ENCODE data around the gene HOXD12.

The HOXD12 gene

DNA sequence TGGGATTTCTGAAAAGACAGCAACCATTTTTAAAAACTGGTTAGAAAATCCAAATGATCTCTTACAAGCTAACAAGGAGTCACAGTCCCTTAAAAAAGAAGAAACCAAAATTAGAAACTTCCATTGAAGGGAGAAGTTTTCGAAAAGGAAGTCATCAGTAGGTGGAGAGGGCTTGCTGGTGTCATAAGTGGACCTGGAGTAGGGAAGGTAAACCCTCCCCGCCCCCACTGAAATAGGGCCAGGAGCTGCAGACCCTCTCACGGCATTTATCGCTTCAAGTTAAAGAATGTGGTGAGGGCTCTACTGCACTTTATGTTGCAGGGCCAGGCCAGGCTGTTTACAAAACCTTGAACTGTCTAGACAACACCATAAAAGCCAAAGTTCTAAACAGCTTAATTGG lies 10.4 kb downstream of the HOXD12 start:
- H2BK120ac ChIP-seq (ENCODE audit: low read depth, low read length) = no peak overlapping the region
- H3K9ac ChIP-seq (ENCODE audit: low read depth, low read length, poor library complexity) = no peak overlapping the region
- H2AFZ ChIP-seq (ENCODE audit: low read length) = no peak overlapping the region
- H3K4me1 ChIP-seq (ENCODE audit: control insufficient read depth in 2 of 2, insufficient read depth in 1 of 2, low read depth in 1 of 2, low read length in 2 of 2) = peaks cover 0 to 1% of the 10 kb centered on the region in 2 donors
- no peak overlapping the region for H2AK5ac ChIP-seq (ENCODE audit: low read depth, low read length)
- H3K27ac ChIP-seq (replicated peaks; ENCODE audit: low read length) = no peak overlapping the region
- no peak overlapping the region for H2BK12ac ChIP-seq (ENCODE audit: low read length)
- H3K79me1 ChIP-seq (ENCODE audit: low read depth, low read length) = no peaks in the 10 kb centered on the region
- DNase-seq (ENCODE audit: low spot score) = no peak
- WGBS, 2 donors (ENCODE audit: extremely low coverage in 2 of 2, insufficient read length in 2 of 2, insufficient replicate concordance in 1 of 2) = no CpG with 5 or more reads among the region's 4 CpGs
- no peak overlapping the region for H3K23ac ChIP-seq (ENCODE audit: low read depth, low read length, poor library complexity)
- H3K4me2 ChIP-seq (ENCODE audit: insufficient read depth, low read length, poor library complexity, severe bottlenecking) = no peak overlapping the region
- no peak overlapping the region for H4K8ac ChIP-seq (ENCODE audit: low read depth, low read length)
- H3K9me3 ChIP-seq (replicated peaks in 1 of 2; ENCODE audit: control insufficient read depth in 2 of 2, insufficient read depth in 1 of 2, low read depth in 1 of 2, low read length in 2 of 2) = peaks cover 0 to 4% of the 10 kb centered on the region in 2 donors
- no peak overlapping the region for H3K14ac ChIP-seq (ENCODE audit: low read length)
- no peak overlapping the region for H2BK15ac ChIP-seq (ENCODE audit: low read length)
- no peak overlapping the region for H4K91ac ChIP-seq (ENCODE audit: low read depth, low read length, poor library complexity)
- H3K4me3 ChIP-seq (ENCODE audit: low read length in 2 of 2) = no peak overlapping the region
- no peak overlapping the region for H2BK5ac ChIP-seq (ENCODE audit: low read length)
- no peak overlapping the region for H3K18ac ChIP-seq (ENCODE audit: low read length)
- peaks cover 61 to 98% (median 98%) of the 10 kb centered on the region in 3 experiments for H3K27me3 ChIP-seq (ENCODE audit: control insufficient read depth in 3 of 3, insufficient read depth in 3 of 3, low read depth in 1 of 3, low read length in 3 of 3)
- no peak overlapping the region for H3K4ac ChIP-seq (ENCODE audit: low read length)
- no peaks in the 10 kb centered on the region for H3K36me3 ChIP-seq (replicated peaks in 1 of 2; ENCODE audit: control insufficient read depth in 2 of 2, insufficient read depth in 2 of 2, low read length in 2 of 2)

DNA sequence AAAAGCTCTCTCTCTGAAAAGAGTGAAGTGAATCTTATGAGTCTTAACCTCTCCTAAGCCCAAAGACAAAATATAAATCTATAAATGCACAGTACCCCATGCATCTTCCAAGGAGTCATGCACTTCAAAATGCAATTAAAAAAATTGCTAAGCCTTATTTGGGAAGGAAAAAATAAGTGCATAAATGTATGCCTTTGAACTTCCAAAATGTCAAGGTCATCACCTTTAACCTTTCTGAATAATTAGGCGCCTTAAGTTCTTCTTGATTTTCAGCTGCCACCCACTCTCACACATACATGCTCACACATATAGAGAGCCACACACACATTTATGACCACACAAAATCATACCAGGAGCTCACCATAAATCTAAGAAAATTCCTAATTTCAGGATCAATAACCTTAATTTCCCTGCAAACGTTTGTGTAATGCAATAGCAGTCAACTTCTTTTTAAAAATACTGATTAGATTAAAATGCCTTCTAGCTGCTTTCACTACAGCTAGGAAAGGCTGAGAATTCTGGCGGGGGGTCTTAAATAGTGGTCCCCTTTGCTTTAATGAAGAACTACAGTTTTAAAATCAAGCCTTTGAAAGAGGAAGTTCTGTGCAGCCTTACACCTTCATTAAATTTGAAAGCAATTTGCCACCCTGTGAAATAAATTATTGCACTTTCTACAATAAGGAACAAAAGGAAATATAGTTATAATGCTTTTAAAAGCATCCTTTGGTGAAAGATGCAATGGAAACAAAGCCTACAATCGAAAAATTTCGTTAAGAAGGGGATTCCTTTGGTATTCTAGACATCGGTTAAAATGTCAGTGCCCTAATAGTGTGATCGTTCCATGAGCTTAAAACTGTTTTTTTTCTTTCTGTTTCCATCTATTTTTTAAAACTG lies 11.1 kb downstream of the HOXD12 start:
- H2BK12ac ChIP-seq (ENCODE audit: low read length) = no peak overlapping the region
- no peak overlapping the region for H2BK15ac ChIP-seq (ENCODE audit: low read length)
- no peak overlapping the region for H2BK120ac ChIP-seq (ENCODE audit: low read depth, low read length)
- H3K4me1 ChIP-seq (ENCODE audit: control insufficient read depth in 2 of 2, insufficient read depth in 1 of 2, low read depth in 1 of 2, low read length in 2 of 2) = peaks cover 0 to 1% of the 10 kb centered on the region in 2 donors
- H4K8ac ChIP-seq (ENCODE audit: low read depth, low read length) = no peak overlapping the region
- peaks cover 54 to 98% (median 96%) of the 10 kb centered on the region in 3 experiments for H3K27me3 ChIP-seq (ENCODE audit: control insufficient read depth in 3 of 3, insufficient read depth in 3 of 3, low read depth in 1 of 3, low read length in 3 of 3)
- H3K9me3 ChIP-seq (replicated peaks in 1 of 2; ENCODE audit: control insufficient read depth in 2 of 2, insufficient read depth in 1 of 2, low read depth in 1 of 2, low read length in 2 of 2) = peaks cover 0 to 4% of the 10 kb centered on the region in 2 donors
- H3K4me2 ChIP-seq (ENCODE audit: insufficient read depth, low read length, poor library complexity, severe bottlenecking) = no peak overlapping the region
- H3K4me3 ChIP-seq (ENCODE audit: low read length in 2 of 2) = no peak overlapping the region
- no peak overlapping the region for H4K91ac ChIP-seq (ENCODE audit: low read depth, low read length, poor library complexity)
- no peak overlapping the region for H2BK5ac ChIP-seq (ENCODE audit: low read length)
- WGBS, 2 donors (ENCODE audit: extremely low coverage in 2 of 2, insufficient read length in 2 of 2, insufficient replicate concordance in 1 of 2) = no CpG with 5 or more reads among the region's 7 CpGs
- H3K18ac ChIP-seq (ENCODE audit: low read length) = no peak overlapping the region
- H3K14ac ChIP-seq (ENCODE audit: low read length) = no peak overlapping the region
- no peak overlapping the region for H3K4ac ChIP-seq (ENCODE audit: low read length)
- H2AK5ac ChIP-seq (ENCODE audit: low read depth, low read length) = no peak overlapping the region
- H3K9ac ChIP-seq (ENCODE audit: low read depth, low read length, poor library complexity) = no peak overlapping the region
- H2AFZ ChIP-seq (ENCODE audit: low read length) = no peak overlapping the region
- no peaks in the 10 kb centered on the region for H3K36me3 ChIP-seq (replicated peaks in 1 of 2; ENCODE audit: control insufficient read depth in 2 of 2, insufficient read depth in 2 of 2, low read length in 2 of 2)
- no peaks in the 10 kb centered on the region for H3K79me1 ChIP-seq (ENCODE audit: low read depth, low read length)
- no peak overlapping the region for H3K23ac ChIP-seq (ENCODE audit: low read depth, low read length, poor library complexity)
- DNase-seq (ENCODE audit: low spot score) = no peak
- H3K27ac ChIP-seq (replicated peaks; ENCODE audit: low read length) = no peak overlapping the region

DNA sequence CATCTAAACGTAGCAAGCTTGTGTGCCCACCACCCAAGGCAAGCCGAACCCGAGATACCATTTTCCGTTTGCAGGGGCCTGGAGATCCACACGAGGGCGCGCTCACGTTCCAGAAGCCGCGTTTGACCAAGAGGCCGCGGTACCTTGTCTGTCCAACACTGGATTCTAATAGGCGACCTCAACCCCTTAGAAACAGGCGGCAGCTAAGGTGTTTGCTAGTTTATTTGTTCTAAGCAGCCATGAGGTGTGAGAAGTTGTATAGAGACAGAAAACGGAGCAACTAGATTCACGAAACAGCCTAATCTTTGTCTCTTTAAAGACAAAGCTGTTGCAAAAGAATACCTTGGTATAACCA lies 11.7 kb downstream of the HOXD12 start:
- no peak overlapping the region for H2AFZ ChIP-seq (ENCODE audit: low read length)
- no peak overlapping the region for H3K4me2 ChIP-seq (ENCODE audit: insufficient read depth, low read length, poor library complexity, severe bottlenecking)
- no peaks in the 10 kb centered on the region for H3K36me3 ChIP-seq (replicated peaks in 1 of 2; ENCODE audit: control insufficient read depth in 2 of 2, insufficient read depth in 2 of 2, low read length in 2 of 2)
- no CpG with 5 or more reads among the region's 16 CpGs for whole genome bisulfite sequencing, 2 donors (ENCODE audit: extremely low coverage in 2 of 2, insufficient read length in 2 of 2, insufficient replicate concordance in 1 of 2)
- peaks cover 0 to 1% of the 10 kb centered on the region in 2 donors for H3K4me1 ChIP-seq (ENCODE audit: control insufficient read depth in 2 of 2, insufficient read depth in 1 of 2, low read depth in 1 of 2, low read length in 2 of 2)
- no peak overlapping the region for H3K23ac ChIP-seq (ENCODE audit: low read depth, low read length, poor library complexity)
- no peak overlapping the region for H4K91ac ChIP-seq (ENCODE audit: low read depth, low read length, poor library complexity)
- no peak overlapping the region for H4K8ac ChIP-seq (ENCODE audit: low read depth, low read length)
- no peak for DNase-seq (ENCODE audit: low spot score)
- H2BK12ac ChIP-seq (ENCODE audit: low read length) = no peak overlapping the region
- H3K4me3 ChIP-seq (ENCODE audit: low read length in 2 of 2) = no peak overlapping the region
- no peak overlapping the region for H3K18ac ChIP-seq (ENCODE audit: low read length)
- no peak overlapping the region for H2BK15ac ChIP-seq (ENCODE audit: low read length)
- peaks cover 54 to 98% (median 96%) of the 10 kb centered on the region in 3 experiments for H3K27me3 ChIP-seq (ENCODE audit: control insufficient read depth in 3 of 3, insufficient read depth in 3 of 3, low read depth in 1 of 3, low read length in 3 of 3)
- H3K79me1 ChIP-seq (ENCODE audit: low read depth, low read length) = no peaks in the 10 kb centered on the region
- no peak overlapping the region for H3K14ac ChIP-seq (ENCODE audit: low read length)
- no peak overlapping the region for H2BK120ac ChIP-seq (ENCODE audit: low read depth, low read length)
- H2BK5ac ChIP-seq (ENCODE audit: low read length) = no peak overlapping the region
- H3K27ac ChIP-seq (replicated peaks; ENCODE audit: low read length) = no peak overlapping the region
- H3K9ac ChIP-seq (ENCODE audit: low read depth, low read length, poor library complexity) = no peak overlapping the region
- H3K9me3 ChIP-seq (replicated peaks in 1 of 2; ENCODE audit: control insufficient read depth in 2 of 2, insufficient read depth in 1 of 2, low read depth in 1 of 2, low read length in 2 of 2) = peaks cover 0 to 2% of the 10 kb centered on the region in 2 donors
- no peak overlapping the region for H2AK5ac ChIP-seq (ENCODE audit: low read depth, low read length)
- no peak overlapping the region for H3K4ac ChIP-seq (ENCODE audit: low read length)

DNA sequence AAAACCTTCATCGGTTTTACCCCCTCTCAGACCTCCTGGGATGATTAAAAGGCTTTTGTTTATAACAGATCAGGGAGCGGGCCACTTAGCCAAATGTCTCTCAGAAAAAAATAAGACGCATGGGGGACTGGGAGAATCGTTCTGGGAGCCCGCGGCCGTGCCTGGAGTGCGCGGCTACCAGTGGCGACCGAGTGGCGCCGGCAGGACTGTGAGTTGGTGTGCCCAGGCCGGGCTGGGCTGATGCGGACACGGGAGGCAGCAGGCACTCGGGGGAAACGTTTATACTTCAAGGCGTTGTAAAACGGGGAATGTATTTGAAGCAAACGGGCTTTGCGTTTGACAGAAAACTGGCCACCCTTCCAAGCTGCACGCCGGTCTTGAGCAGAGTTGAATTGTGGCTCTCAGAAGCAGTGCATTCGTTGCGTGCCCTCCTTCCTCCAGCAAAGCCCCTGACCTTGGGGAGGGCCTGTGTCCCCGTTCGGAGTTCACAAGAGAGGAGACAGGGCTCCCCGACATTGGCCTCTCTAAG lies 12.3 kb downstream of the HOXD12 start:
- WGBS, 2 donors (ENCODE audit: extremely low coverage in 2 of 2, insufficient read length in 2 of 2, insufficient replicate concordance in 1 of 2) = no CpG with 5 or more reads among the region's 29 CpGs
- Histone ChIP-seq H3K4me1 (ENCODE audit: control insufficient read depth in 2 of 2, insufficient read depth in 1 of 2, low read depth in 1 of 2, low read length in 2 of 2) (peaks cover 0 to 1% of the 10 kb centered on the region in 2 donors), H3K27me3 (ENCODE audit: control insufficient read depth in 3 of 3, insufficient read depth in 3 of 3, low read depth in 1 of 3, low read length in 3 of 3) (peaks cover 51 to 98% (median 96%) of the 10 kb centered on the region in 3 experiments), H4K91ac (ENCODE audit: low read depth, low read length, poor library complexity) (no peak overlapping the region), H2BK120ac (ENCODE audit: low read depth, low read length) (no peak overlapping the region), H4K8ac (ENCODE audit: low read depth, low read length) (no peak overlapping the region), H3K4me2 (ENCODE audit: insufficient read depth, low read length, poor library complexity, severe bottlenecking) (no peak overlapping the region), H2BK12ac (ENCODE audit: low read length) (no peak overlapping the region), H3K9me3 (replicated peaks in 1 of 2; ENCODE audit: control insufficient read depth in 2 of 2, insufficient read depth in 1 of 2, low read depth in 1 of 2, low read length in 2 of 2) (peaks cover 4% of the 10 kb centered on the region in 2 donors), H2AFZ (ENCODE audit: low read length) (no peak overlapping the region), H2AK5ac (ENCODE audit: low read depth, low read length) (no peak overlapping the region), H3K27ac (replicated peaks; ENCODE audit: low read length) (no peak overlapping the region), H3K4ac (ENCODE audit: low read length) (no peak overlapping the region), H2BK5ac (ENCODE audit: low read length) (no peak overlapping the region), H3K36me3 (replicated peaks in 1 of 2; ENCODE audit: control insufficient read depth in 2 of 2, insufficient read depth in 2 of 2, low read length in 2 of 2) (no peaks in the 10 kb centered on the region), H3K14ac (ENCODE audit: low read length) (no peak overlapping the region), H3K9ac (ENCODE audit: low read depth, low read length, poor library complexity) (peak overlapping the region; percentile 60), H3K18ac (ENCODE audit: low read length) (no peak overlapping the region), H3K4me3 (ENCODE audit: low read length in 2 of 2) (no peak overlapping the region), H3K79me1 (ENCODE audit: low read depth, low read length) (no peaks in the 10 kb centered on the region), H3K23ac (ENCODE audit: low read depth, low read length, poor library complexity) (no peak overlapping the region), H2BK15ac (ENCODE audit: low read length) (no peak overlapping the region)
- DNase-seq (ENCODE audit: low spot score) = no peak
